ENCODE results near the gene AFDN.

Gene AFDN

GRCh38 chr6:167847936-167848335, 21.2 kb downstream of the AFDN start:
- DNase-seq (ENCODE audit: low read depth) = no peak
- TF ChIP-seq, protein P1, sequence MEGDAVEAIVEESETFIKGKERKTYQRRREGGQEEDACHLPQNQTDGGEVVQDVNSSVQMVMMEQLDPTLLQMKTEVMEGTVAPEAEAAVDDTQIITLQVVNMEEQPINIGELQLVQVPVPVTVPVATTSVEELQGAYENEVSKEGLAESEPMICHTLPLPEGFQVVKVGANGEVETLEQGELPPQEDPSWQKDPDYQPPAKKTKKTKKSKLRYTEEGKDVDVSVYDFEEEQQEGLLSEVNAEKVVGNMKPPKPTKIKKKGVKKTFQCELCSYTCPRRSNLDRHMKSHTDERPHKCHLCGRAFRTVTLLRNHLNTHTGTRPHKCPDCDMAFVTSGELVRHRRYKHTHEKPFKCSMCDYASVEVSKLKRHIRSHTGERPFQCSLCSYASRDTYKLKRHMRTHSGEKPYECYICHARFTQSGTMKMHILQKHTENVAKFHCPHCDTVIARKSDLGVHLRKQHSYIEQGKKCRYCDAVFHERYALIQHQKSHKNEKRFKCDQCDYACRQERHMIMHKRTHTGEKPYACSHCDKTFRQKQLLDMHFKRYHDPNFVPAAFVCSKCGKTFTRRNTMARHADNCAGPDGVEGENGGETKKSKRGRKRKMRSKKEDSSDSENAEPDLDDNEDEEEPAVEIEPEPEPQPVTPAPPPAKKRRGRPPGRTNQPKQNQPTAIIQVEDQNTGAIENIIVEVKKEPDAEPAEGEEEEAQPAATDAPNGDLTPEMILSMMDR (IDR thresholded peaks at IDR 0.05; ENCODE audit: control insufficient read depth, insufficient read depth, low read depth, low read length, missing control alignments) = no peak
- no peak overlapping the region for H3K4me3 ChIP-seq (ENCODE audit: control insufficient read depth, low read depth, low read length)

DNA sequence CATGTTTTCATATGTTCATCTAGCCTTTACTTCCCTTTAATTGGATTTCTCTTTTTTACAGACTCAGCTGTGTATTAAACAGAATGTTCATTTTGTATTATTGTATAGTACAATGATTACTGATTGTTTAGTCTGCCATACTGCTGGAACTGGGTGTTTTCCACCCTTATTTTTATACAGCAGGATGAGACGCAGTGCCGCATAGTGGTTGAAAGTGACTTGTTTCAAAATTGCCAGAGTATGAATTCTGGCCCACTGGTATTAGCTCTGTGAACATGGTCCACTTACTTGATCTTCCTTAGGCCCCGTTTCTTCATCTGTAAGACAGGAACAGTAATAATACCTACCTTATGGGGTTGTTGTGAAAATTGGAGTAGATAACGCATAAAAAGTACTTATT, 22.1 kb downstream of the AFDN start:
- DNase-seq (ENCODE audit: low read depth) = no peak
- H3K4me3 ChIP-seq (ENCODE audit: control insufficient read depth, low read depth, low read length) = no peak overlapping the region
- TF ChIP-seq, protein P1 (IDR thresholded peaks at IDR 0.05; ENCODE audit: control insufficient read depth, insufficient read depth, low read depth, low read length, missing control alignments) = no peak

GRCh38 chr6:167849846-167850459, 23.2 kb downstream of the AFDN start:
- TF ChIP-seq, protein P1 (IDR thresholded peaks at IDR 0.05; ENCODE audit: control insufficient read depth, insufficient read depth, low read depth, low read length, missing control alignments) = no peak
- H3K4me3 ChIP-seq (ENCODE audit: control insufficient read depth, low read depth, low read length) = no peak overlapping the region
- DNase-seq (ENCODE audit: low read depth) = no peak

DNA sequence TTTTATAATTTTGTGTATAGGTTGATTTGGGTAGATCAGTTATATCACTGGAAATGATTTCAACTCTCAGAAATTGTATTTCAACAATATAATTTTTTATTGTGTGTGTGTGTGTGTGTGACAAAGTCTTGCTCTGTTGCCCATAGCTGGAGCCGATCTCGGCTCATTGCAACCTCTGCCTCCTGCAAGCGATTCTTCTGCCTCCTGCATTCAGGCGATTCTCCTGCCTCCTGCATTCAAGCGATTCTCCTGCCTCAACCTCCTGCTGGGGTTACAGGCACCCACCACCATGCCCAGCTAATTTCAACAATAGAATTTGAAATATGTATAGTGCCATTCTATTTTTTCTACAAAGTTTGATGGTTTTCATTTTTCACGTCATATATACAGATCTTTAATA, 24.1 kb downstream of the AFDN start:
- TF ChIP-seq, protein P1 (IDR thresholded peaks at IDR 0.05; ENCODE audit: control insufficient read depth, insufficient read depth, low read depth, low read length, missing control alignments) = no peak
- no peak for DNase-seq (ENCODE audit: low read depth)
- H3K4me3 ChIP-seq (ENCODE audit: control insufficient read depth, low read depth, low read length) = no peak overlapping the region

- TF ChIP-seq, protein P1 (IDR thresholded peaks at IDR 0.05; ENCODE audit: control insufficient read depth, insufficient read depth, low read depth, low read length, missing control alignments) = no peak
- H3K4me3 ChIP-seq (ENCODE audit: control insufficient read depth, low read depth, low read length) = no peak overlapping the region
- no peak for DNase-seq (ENCODE audit: low read depth)
Observed at GRCh38 chr6:167851370-167851952, 24.8 kb downstream of the AFDN start.

GRCh38 chr6:167855825-167856425, 29.2 kb downstream of the AFDN start:
- TF ChIP-seq, protein P1 (IDR thresholded peaks at IDR 0.05; ENCODE audit: control insufficient read depth, insufficient read depth, low read depth, low read length, missing control alignments) = no peak
- no peak overlapping the region for H3K4me3 ChIP-seq (ENCODE audit: control insufficient read depth, low read depth, low read length)
- DNase-seq (ENCODE audit: low read depth) = peak; percentile 81

Measured in AG09309 (cell line).